ENCODE results near the gene HEATR5A.

DNA sequence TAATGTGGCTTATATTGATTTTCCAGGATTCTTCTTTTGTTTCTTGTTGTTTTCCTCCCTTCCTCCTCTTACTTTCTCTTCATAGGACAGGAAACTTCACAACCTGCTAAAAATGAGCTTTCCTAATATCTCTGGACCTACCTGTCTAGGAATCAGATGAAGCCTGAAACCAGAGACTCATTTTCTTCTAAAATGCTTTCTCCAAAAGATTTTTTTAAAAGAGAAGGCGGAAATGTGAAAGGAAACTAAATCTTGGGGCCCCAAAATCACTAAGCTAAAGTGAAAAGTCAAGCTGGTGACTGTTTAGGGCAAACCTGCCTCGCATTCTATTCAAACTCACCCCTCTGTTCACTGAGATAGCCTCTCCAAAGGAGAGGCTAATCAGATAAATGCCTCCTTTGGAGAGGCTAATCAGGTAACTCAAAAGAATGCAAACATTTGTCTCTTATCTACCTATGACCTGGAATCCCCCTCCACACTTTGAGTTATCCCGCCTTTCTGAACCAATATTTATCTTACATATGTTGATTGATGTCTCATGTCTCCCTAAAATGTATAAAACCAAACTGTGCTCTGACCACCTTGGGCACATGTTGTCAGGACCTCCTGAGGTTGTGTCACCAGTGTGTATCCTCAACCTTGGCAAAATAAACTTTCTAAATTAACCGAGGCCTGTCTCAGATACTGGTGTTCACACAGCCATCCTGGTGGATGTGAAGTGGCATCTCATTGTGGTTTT, 140.0 kb downstream of the HEATR5A start:
- no peak for TF ChIP-seq EZH2 (IDR thresholded peaks at IDR 0.05; ENCODE audit: low read depth, unreplicated experiment)
- TF ChIP-seq, protein P1, sequence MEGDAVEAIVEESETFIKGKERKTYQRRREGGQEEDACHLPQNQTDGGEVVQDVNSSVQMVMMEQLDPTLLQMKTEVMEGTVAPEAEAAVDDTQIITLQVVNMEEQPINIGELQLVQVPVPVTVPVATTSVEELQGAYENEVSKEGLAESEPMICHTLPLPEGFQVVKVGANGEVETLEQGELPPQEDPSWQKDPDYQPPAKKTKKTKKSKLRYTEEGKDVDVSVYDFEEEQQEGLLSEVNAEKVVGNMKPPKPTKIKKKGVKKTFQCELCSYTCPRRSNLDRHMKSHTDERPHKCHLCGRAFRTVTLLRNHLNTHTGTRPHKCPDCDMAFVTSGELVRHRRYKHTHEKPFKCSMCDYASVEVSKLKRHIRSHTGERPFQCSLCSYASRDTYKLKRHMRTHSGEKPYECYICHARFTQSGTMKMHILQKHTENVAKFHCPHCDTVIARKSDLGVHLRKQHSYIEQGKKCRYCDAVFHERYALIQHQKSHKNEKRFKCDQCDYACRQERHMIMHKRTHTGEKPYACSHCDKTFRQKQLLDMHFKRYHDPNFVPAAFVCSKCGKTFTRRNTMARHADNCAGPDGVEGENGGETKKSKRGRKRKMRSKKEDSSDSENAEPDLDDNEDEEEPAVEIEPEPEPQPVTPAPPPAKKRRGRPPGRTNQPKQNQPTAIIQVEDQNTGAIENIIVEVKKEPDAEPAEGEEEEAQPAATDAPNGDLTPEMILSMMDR (conservative IDR thresholded peaks at IDR 0.05; ENCODE audit: low read depth in 2 of 2) = no peak
- TF ChIP-seq CREB1 (CRISPR knock-in tag; IDR thresholded peaks at IDR 0.05; ENCODE audit: low read depth) = no peak
- no peak for TF ChIP-seq POLR2AphosphoS5 (IDR thresholded peaks at IDR 0.05; ENCODE audit: low read depth)
- TF ChIP-seq, protein P2, sequence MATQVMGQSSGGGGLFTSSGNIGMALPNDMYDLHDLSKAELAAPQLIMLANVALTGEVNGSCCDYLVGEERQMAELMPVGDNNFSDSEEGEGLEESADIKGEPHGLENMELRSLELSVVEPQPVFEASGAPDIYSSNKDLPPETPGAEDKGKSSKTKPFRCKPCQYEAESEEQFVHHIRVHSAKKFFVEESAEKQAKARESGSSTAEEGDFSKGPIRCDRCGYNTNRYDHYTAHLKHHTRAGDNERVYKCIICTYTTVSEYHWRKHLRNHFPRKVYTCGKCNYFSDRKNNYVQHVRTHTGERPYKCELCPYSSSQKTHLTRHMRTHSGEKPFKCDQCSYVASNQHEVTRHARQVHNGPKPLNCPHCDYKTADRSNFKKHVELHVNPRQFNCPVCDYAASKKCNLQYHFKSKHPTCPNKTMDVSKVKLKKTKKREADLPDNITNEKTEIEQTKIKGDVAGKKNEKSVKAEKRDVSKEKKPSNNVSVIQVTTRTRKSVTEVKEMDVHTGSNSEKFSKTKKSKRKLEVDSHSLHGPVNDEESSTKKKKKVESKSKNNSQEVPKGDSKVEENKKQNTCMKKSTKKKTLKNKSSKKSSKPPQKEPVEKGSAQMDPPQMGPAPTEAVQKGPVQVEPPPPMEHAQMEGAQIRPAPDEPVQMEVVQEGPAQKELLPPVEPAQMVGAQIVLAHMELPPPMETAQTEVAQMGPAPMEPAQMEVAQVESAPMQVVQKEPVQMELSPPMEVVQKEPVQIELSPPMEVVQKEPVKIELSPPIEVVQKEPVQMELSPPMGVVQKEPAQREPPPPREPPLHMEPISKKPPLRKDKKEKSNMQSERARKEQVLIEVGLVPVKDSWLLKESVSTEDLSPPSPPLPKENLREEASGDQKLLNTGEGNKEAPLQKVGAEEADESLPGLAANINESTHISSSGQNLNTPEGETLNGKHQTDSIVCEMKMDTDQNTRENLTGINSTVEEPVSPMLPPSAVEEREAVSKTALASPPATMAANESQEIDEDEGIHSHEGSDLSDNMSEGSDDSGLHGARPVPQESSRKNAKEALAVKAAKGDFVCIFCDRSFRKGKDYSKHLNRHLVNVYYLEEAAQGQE (IDR thresholded peaks at IDR 0.05; ENCODE audit: unreplicated experiment) = no peak
- no peak for TF ChIP-seq EZH2phosphoT487 (IDR thresholded peaks at IDR 0.05; ENCODE audit: unreplicated experiment)
- TF ChIP-seq STAT1 (IDR thresholded peaks at IDR 0.05; ENCODE audit: unreplicated experiment) = no peak
- no peak for TF ChIP-seq ZNF331 (CRISPR knock-in tag; IDR thresholded peaks at IDR 0.05; ENCODE audit: low read depth)
- TF ChIP-seq, protein P3, sequence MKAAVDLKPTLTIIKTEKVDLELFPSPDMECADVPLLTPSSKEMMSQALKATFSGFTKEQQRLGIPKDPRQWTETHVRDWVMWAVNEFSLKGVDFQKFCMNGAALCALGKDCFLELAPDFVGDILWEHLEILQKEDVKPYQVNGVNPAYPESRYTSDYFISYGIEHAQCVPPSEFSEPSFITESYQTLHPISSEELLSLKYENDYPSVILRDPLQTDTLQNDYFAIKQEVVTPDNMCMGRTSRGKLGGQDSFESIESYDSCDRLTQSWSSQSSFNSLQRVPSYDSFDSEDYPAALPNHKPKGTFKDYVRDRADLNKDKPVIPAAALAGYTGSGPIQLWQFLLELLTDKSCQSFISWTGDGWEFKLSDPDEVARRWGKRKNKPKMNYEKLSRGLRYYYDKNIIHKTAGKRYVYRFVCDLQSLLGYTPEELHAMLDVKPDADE (IDR thresholded peaks at IDR 0.05) = no peak

Measured in GM23338 (cell line).